Aorta (tissue), 5 donors: ENCODE data around the gene CCZ1B. TPM values are rescaled to one million over a fixed set of nuclear protein-coding genes. Genes with fewer than 3 reads are reported as not detected.
"Not testable (repeated sequence)": the region's sequence is repeated elsewhere in the genome, so short reads cannot be mapped to it uniquely, and the experiment has no call there.

Experiments used
- ATAC-seq: fragments of 200-7000 bp; cut with Tn5 transposase; one replicate; pipeline ENCODE4 v1.9.1; 2022; ENCODE audit warnings: moderate library complexity; ENCODE audit not compliant: low FRiP score
- DNase-seq, 2 donors: peaks; one replicate each; pipeline ENCODE4 v3.0.0-alpha.2; 2020
- H3K27ac ChIP-seq, 2 donors: one replicate each; pipeline ENCODE4 v1.5.1; 2013; ENCODE audit warnings: low read length in 2 of 2, mild to moderate bottlenecking in 2 of 2, moderate library complexity in 2 of 2, control low read depth in 1 of 2, inconsistent platforms in 1 of 2, low read depth in 1 of 2
- H3K27me3 ChIP-seq, 2 donors: one replicate each; pipeline ENCODE4 v1.6.1; 2013; ENCODE audit warnings: control low read depth in 1 of 2, low read length in 1 of 2, mild to moderate bottlenecking in 1 of 2, moderate library complexity in 1 of 2; ENCODE audit not compliant: insufficient read depth in 2 of 2, control insufficient read depth in 1 of 2
- H3K36me3 ChIP-seq, 2 donors: one replicate each; pipeline ENCODE4 v1.6.1; 2013; ENCODE audit warnings: control low read depth in 1 of 2, low read length in 1 of 2, mild to moderate bottlenecking in 1 of 2; ENCODE audit not compliant: insufficient read depth in 2 of 2, control insufficient read depth in 1 of 2
- H3K4me1 ChIP-seq, 2 donors: one replicate each; pipeline ENCODE4 v1.6.1; 2013; ENCODE audit warnings: low read length in 2 of 2, control low read depth in 1 of 2, mild to moderate bottlenecking in 1 of 2, moderate library complexity in 1 of 2; ENCODE audit not compliant: insufficient read depth in 2 of 2, control insufficient read depth in 1 of 2
- H3K4me3 ChIP-seq, 2 donors: one replicate each; pipeline ENCODE4 v1.5.1; 2013; ENCODE audit warnings: low read length in 2 of 2, control low read depth in 1 of 2, mild to moderate bottlenecking in 1 of 2
- H3K9me3 ChIP-seq: one replicate; pipeline ENCODE4 v1.6.1; 2013; ENCODE audit warnings: mild to moderate bottlenecking, low read length; ENCODE audit not compliant: control insufficient read depth
- whole genome bisulfite sequencing, 2 donors: extraction: QIAGEN DNeasy Blood & Tissue Kit; methylation state at CpG; one replicate each; pipeline ENCODE4 v1.1.7; 2013; 5-methylcytosine and 5-hydroxymethylcytosine counted together
- intact Hi-C, 2 donors: fragments of 100-400 bp; cut with DNase I; formaldehyde crosslinking; loops; one replicate each; pipeline versions ENCODE4 v1.14.2 to v1.15.0; 2022
- long read RNA-seq, 2 donors: library from polyadenylated mRNA; unstranded; transcript quantifications; one replicate each; pipeline ENCODE4 v2.0.0, GENCODE V29; 2020 to 2021
- polyA plus RNA-seq, 2 donors: library from polyadenylated mRNA; stranded (reverse); fragments of 200-250 nt; gene quantifications; one replicate each; pipeline ENCODE4 v1.2.3, GENCODE V29; 2013
- total RNA-seq, 2 donors: library from RNA; stranded (reverse); fragmentation: NEBNext Ultra II Directional; extraction: Animal tissue kit (Norgen Biotek cat#: 25700); gene quantifications; one replicate each; pipeline ENCODE4 v1.2.1, GENCODE V29; 2021
- donor health status: healthy with polysubstance abuse.
- donor health status: Bipolar disorder and iron deficiency.
- donor health status: DM: no; HTN: no; CAD: no.
- donor health status: DM: no; HTN: no; CAD: no.
- donor health status: DM: yes; HTN: yes; CAD: no.

CCZ1B gene
- total RNA-seq, result 10 to 100 TPM; 60.1 to 74.4 TPM
- 10 to 100 TPM; 16.8 to 38.0 TPM for polyA plus RNA-seq
- long read RNA-seq, donor 1, partial matches to known transcripts, result 1 of 8 reads
- long read RNA-seq, donor 1, other reads (novel, unspliced or antisense), result 5 of 8 reads
- long read RNA-seq, donor 2, transcript CCZ1B-201 (15 exons, 2,885 nt), result major isoform, 9 of 15 reads
- long read RNA-seq, donor 2, partial matches to known transcripts, result 1 of 15 reads
- long read RNA-seq, donor 2, other reads (novel, unspliced or antisense), result 4 of 15 reads

GRCh38 chr7:6826151-6826550 lies at the start of gene CCZ1B:
CCZ1B (minus strand) TSS chr7:6826275; CDS start chr7:6826197, 78 bp downstream.
- H3K4me1 ChIP-seq, H3K27me3 ChIP-seq, H3K36me3 ChIP-seq, intact Hi-C loops, H3K9me3 ChIP-seq, H3K27ac ChIP-seq: not testable (repeated sequence)
- peak; percentile 93 to 96 for DNase-seq
- WGBS, 2 donors, result 1 to 2% methylated on average over 24 to 26 of the region's 35 CpGs
- H3K4me3 ChIP-seq, result peak within 1 kb of the TSS in 1 of 2 donors; percentile 52
- peak; percentile 95 for ATAC-seq

- H3K4me3 ChIP-seq, DNase-seq, ATAC-seq, H3K36me3 ChIP-seq, H3K27ac ChIP-seq, intact Hi-C loops, H3K27me3 ChIP-seq, H3K9me3 ChIP-seq, H3K4me1 ChIP-seq: not testable (repeated sequence)
- 93 to 95% methylated on average over 15 of the region's 15 CpGs for WGBS, 2 donors
These were observed 48.9 kb upstream of the CCZ1B start for GRCh38 chr7:6875022-6875421.

- H3K4me3 ChIP-seq, intact Hi-C loops, ATAC-seq, H3K27me3 ChIP-seq, H3K4me1 ChIP-seq, DNase-seq, H3K27ac ChIP-seq, H3K9me3 ChIP-seq, H3K36me3 ChIP-seq: not testable (repeated sequence)
- WGBS, 2 donors, result 77 to 84% methylated on average over 11 of the region's 11 CpGs
These were observed 46.3 kb upstream of the CCZ1B start for GRCh38 chr7:6872246-6872945.

GRCh38 chr7:6871421-6872144 lies 45.5 kb upstream of the CCZ1B start:
- WGBS, 2 donors, result 78 to 79% methylated on average over 17 of the region's 17 CpGs
- ATAC-seq, intact Hi-C loops, H3K9me3 ChIP-seq, H3K4me1 ChIP-seq, DNase-seq, H3K36me3 ChIP-seq, H3K27me3 ChIP-seq, H3K4me3 ChIP-seq, H3K27ac ChIP-seq: not testable (repeated sequence)

- DNase-seq, H3K9me3 ChIP-seq, H3K4me1 ChIP-seq, H3K27me3 ChIP-seq, H3K27ac ChIP-seq, H3K36me3 ChIP-seq, H3K4me3 ChIP-seq, intact Hi-C loops, ATAC-seq: not testable (repeated sequence)
- WGBS, 2 donors, result 58 to 69% methylated on average over 10 of the region's 10 CpGs
These were observed 38.7 kb upstream of the CCZ1B start for GRCh38 chr7:6864751-6865150.

- H3K9me3 ChIP-seq, ATAC-seq, H3K36me3 ChIP-seq, intact Hi-C loops, H3K4me3 ChIP-seq, DNase-seq, H3K27ac ChIP-seq, H3K27me3 ChIP-seq, H3K4me1 ChIP-seq: not testable (repeated sequence)
- 77 to 82% methylated on average over 12 of the region's 12 CpGs for WGBS, 2 donors
These were observed 38.1 kb upstream of the CCZ1B start for GRCh38 chr7:6864188-6864587.

- H3K27ac ChIP-seq, H3K27me3 ChIP-seq, H3K9me3 ChIP-seq, DNase-seq, H3K4me3 ChIP-seq, ATAC-seq, H3K36me3 ChIP-seq, H3K4me1 ChIP-seq, intact Hi-C loops: not testable (repeated sequence)
- WGBS, 2 donors, result 83 to 85% methylated on average over 11 to 13 of the region's 13 CpGs
These were observed 36.8 kb upstream of the CCZ1B start for GRCh38 chr7:6862876-6863275.

- H3K4me1 ChIP-seq, intact Hi-C loops, H3K27me3 ChIP-seq, ATAC-seq, H3K4me3 ChIP-seq, H3K27ac ChIP-seq, H3K9me3 ChIP-seq, H3K36me3 ChIP-seq: not testable (repeated sequence)
- 11 to 19% methylated on average over 14 of the region's 14 CpGs for WGBS, 2 donors
- DNase-seq, result peak; percentile 73 to 82
These were observed 31.7 kb upstream of the CCZ1B start for GRCh38 chr7:6857721-6858314.
